Fibroblast of mammary gland (primary cell): Measurements from ENCODE around the gene DNM3.

Experiments
- DNase-seq: peaks from one replicate; pipeline ENCODE4 v3.0.0-alpha.2; 2010; ENCODE audit warnings: low read depth
- H3K4me3 ChIP-seq: 2 replicates; pipeline ENCODE4 v1.5.1; 2011; ENCODE audit warnings: low read depth, mild to moderate bottlenecking, low read length, moderate library complexity; ENCODE audit not compliant: control insufficient read depth
- TF ChIP-seq, protein P1 (sequence below): conservative IDR thresholded peaks from 2 replicates; pipeline ENCODE4 v1.5.1; 2011; ENCODE audit warnings: low read depth, low read length, inconsistent platforms; ENCODE audit not compliant: control insufficient read depth, insufficient read depth

The DNM3 gene

DNA sequence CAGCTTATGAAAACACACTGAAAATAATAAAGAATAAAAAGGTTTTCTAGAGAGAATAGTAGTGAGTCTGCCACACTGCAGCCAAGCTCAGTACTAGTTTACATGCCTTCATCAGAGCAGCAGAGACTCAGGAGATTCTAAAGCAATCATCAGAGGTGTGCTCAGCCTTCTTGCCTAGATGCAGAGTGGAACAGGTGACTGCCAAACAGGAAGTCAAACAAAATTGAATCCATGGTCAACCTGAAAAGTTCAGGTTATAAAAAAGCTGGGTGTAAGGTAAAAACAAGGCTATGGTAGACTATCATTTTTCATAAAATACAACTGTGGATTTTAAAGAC lies 413.9 kb downstream of the DNM3 start:
- TF ChIP-seq, protein P1, sequence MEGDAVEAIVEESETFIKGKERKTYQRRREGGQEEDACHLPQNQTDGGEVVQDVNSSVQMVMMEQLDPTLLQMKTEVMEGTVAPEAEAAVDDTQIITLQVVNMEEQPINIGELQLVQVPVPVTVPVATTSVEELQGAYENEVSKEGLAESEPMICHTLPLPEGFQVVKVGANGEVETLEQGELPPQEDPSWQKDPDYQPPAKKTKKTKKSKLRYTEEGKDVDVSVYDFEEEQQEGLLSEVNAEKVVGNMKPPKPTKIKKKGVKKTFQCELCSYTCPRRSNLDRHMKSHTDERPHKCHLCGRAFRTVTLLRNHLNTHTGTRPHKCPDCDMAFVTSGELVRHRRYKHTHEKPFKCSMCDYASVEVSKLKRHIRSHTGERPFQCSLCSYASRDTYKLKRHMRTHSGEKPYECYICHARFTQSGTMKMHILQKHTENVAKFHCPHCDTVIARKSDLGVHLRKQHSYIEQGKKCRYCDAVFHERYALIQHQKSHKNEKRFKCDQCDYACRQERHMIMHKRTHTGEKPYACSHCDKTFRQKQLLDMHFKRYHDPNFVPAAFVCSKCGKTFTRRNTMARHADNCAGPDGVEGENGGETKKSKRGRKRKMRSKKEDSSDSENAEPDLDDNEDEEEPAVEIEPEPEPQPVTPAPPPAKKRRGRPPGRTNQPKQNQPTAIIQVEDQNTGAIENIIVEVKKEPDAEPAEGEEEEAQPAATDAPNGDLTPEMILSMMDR: no peak
- no peak for DNase-seq
- no peak overlapping the region for H3K4me3 ChIP-seq

DNA sequence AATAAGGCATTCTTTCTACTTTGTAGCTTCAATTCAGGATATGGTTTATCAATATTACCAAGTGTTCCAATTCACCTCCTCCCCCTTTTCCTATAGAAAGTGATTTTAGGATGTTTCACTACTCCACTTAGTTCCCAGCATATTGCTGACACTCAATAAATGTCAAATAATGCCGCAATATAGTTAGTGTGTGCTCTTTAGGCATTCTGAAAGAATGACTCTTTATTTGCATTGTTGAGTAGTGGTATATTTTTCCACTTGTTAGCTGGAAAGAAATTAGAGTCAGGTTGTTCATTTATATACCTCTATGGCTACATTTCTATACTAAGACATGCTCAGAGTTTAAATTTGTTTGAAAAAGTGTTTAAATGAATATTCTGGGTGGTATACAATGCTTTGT lies 424.6 kb downstream of the DNM3 start:
- no peak overlapping the region for H3K4me3 ChIP-seq
- TF ChIP-seq, protein P1: no peak
- no peak for DNase-seq

DNA sequence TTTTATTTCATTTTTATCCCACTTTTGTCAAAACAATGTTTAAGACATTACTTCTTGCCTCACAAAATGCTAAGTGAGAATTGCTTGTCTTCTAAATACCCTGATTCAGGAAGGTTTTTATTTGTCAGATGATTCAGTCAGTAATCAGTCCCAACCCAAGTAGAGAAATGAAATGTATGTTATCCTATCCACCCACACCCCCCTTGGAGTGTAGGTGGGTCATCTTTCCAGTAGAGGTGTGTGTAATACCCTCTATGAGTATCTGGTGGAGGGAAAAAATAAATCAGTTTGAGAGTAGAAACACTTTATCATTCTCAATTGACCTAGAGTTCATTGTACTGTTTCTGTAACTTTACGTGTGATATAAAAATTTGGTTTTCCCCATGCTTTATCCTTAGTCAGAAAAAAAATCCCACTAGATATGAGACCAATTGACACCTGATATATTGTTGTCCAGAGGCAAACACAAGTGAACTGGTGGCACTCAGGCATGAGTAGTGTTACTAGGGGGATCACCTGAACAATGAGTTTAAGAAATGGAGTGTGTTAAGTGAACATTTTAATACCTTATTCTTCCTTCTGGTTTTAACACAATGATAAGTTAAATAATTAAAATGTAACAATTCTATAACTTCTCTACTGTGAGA lies 425.4 kb downstream of the DNM3 start:
- TF ChIP-seq, protein P1: no peak
- DNase-seq: no peak

DNA sequence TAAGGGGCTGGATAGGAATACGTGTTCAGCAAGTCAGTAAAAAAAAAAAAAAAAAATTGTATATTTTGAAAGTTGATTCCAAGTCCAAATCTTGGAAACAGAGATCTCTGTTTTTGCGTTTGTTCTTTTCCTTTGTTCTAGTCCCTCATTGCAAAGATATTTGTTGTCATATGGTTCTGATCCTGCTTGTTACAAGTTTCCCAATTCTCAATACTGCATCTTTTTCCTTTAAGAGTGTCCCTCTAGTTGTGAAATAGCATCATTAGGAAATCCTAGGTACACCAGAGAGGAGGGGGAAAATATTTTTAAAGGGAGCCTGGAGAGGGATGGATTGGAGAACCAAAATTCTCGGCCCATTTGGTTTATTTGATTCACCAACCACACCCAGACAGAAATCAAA lies 426.9 kb downstream of the DNM3 start:
- no peak overlapping the region for H3K4me3 ChIP-seq
- peak; percentile 56 for DNase-seq
- TF ChIP-seq, protein P1: no peak

More for the DNA sequence above, 425.4 kb downstream of the DNM3 start:
- H3K4me3 ChIP-seq: no peak overlapping the region

DNA sequence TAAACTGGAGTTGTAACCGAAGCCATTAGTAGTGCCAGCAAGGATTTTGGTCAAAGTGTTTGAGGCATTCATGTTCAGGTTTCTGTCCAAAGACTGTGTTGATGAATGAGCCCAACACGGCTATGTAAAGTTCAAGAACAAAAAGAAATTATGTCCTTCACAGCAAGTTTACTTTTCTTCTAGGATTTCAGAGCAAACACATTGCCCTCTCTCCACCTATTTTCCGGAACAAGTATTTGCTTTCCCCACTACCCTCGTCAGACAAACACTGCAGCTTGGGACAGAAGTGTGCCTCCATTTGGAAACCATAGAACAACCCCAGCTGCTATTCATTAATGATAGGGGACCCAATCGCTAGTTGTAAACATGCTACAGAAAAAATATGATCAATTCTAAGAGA lies 427.8 kb downstream of the DNM3 start:
- TF ChIP-seq, protein P1: no peak
- H3K4me3 ChIP-seq: no peak overlapping the region
- no peak for DNase-seq

DNA sequence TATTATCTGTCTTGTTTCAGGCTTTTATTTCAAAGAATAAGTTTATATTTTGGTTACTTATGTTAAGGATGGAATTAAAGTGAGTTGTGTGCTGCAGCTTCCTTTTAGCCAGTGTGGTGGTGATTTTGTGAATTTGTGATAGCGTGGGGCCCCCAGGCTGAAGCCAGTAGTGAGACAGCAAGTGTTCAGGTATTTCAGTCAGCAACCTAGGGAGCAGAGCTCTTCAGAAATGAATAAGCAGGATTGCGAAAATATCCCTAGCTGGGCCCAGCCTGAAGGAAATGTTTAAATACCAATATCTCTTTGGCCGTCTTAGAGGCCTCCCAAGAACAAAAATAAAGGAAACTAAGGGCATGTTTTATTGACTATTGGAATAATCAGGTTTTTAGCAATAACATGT lies 428.3 kb downstream of the DNM3 start:
- TF ChIP-seq, protein P1: no peak

DNA sequence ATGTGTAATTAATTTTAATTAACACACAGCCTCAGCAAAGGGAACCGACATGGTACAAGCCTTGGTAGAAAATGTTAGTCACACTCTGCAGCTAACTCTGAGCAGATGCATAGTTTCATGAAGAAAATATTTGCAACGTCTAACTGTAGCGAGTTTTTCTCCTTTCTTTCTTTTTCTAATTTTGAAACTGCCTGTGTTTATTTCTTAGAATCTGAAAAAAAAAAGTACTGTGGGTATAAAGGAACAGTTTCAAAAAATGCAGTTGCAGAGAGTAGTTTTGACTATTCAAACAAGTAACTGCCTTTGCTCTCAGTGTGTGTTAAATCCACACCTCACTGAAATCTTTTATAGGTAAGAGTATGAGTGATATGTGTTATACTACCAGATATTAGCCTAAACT lies 429.3 kb downstream of the DNM3 start:
- DNase-seq: peak; percentile 39
- no peak overlapping the region for H3K4me3 ChIP-seq
- TF ChIP-seq, protein P1: no peak

More for the DNA sequence above, 428.3 kb downstream of the DNM3 start:
- no peak overlapping the region for H3K4me3 ChIP-seq
- DNase-seq: peak; percentile 44
